K562 (cell line): ENCODE measurements around the gene ZNF343. TPM values are rescaled to one million over a fixed set of nuclear protein-coding genes. Genes with fewer than 3 reads are reported as not detected.

Source experiments
- ATAC-seq: fragments of 200-7000 bp; cut with Tn5 transposase; 3 replicates; pipeline ENCODE4 v1.9.1; 2020; ENCODE audit warnings: moderate library complexity
- BruUV-seq: library from RNA; stranded (reverse); fragments of 400-500 nt; replicated peaks from 2 replicates; lab custom pipeline; 2021; lab: Mats Ljungman, UMichigan
- CTCF ChIA-PET: fragments of 300-600 bp; formaldehyde crosslinking; extraction: SDS; loops from one replicate; lab custom pipeline; 2021; ENCODE audit warnings: low intra/inter-chr PET ratio; lab: Yijun Ruan, JAX
- POLR2A ChIA-PET: fragments of 300-600, 350-650 bp; sonication (Branson Sonifier 250); formaldehyde crosslinking; extraction: SDS; loops from one replicate; lab custom pipeline; 2021; ENCODE audit warnings: antibody characterized with exemption, inconsistent platforms; lab: Yijun Ruan, JAX
- DNase-seq, 4 experiments: peaks; one replicate each; pipeline versions ENCODE4 v3.0.0 to v3.0.0-alpha.2; 2011 to 2018; ENCODE audit warnings: low spot score in 3 of 4, mixed read lengths in 3 of 4; ENCODE audit errors: extremely low read depth in 1 of 4
- FAIRE-seq: peaks from 2 replicates; lab custom pipeline; 2011; peaks lifted over from hg19 to GRCh38; lab: Jason Lieb, UNC
- H2AFZ ChIP-seq: 2 replicates; pipeline ENCODE4 v1.6.0; 2011; ENCODE audit warnings: low read depth, low read length, control low read depth, inconsistent platforms
- H3K27ac ChIP-seq: fragments of 200-600 bp; 3 replicates; pipeline ENCODE4 v1.8.0; 2011; ENCODE audit warnings: low read depth, mild to moderate bottlenecking, control low read depth, inconsistent platforms, low read length, moderate library complexity, mixed read lengths; ENCODE audit errors: extremely low read depth
- H3K27me3 ChIP-seq, 2 experiments: fragments of 300-600 bp in 1 of 2; 2 replicates in 1 of 2; 3 replicates in 1 of 2; pipeline versions ENCODE4 v1.6.0 to v1.8.0; 2011; ENCODE audit warnings: inconsistent platforms in 2 of 2, low read length in 2 of 2, mild to moderate bottlenecking in 1 of 2, mixed read lengths in 1 of 2, moderate library complexity in 1 of 2; ENCODE audit not compliant: control insufficient read depth in 2 of 2, insufficient read depth in 2 of 2
- H3K36me3 ChIP-seq: fragments of 300-600 bp; 3 replicates; pipeline ENCODE4 v1.8.0; 2011; ENCODE audit warnings: mild to moderate bottlenecking, low read length, inconsistent platforms; ENCODE audit not compliant: control insufficient read depth, insufficient read depth
- H3K4me1 ChIP-seq, 2 experiments: fragments of 200-600 bp in 1 of 2; replicated peaks in 1 of 2; 2 replicates in 1 of 2; 3 replicates in 1 of 2; pipeline versions ENCODE4 v1.5.1 to v1.8.0; 2011; ENCODE audit warnings: inconsistent platforms in 2 of 2, low read length in 2 of 2, mild to moderate bottlenecking in 1 of 2, mixed read lengths in 1 of 2, moderate library complexity in 1 of 2; ENCODE audit not compliant: control insufficient read depth in 2 of 2, insufficient read depth in 2 of 2
- H3K4me2 ChIP-seq: 2 replicates; pipeline ENCODE4 v1.6.1; 2011; ENCODE audit warnings: low read length, control low read depth, inconsistent platforms, mixed read lengths; ENCODE audit not compliant: insufficient read depth
- H3K4me3 ChIP-seq: fragments of 200-600 bp; sonication (generic), shearing (Covaris generic); 2 replicates; pipeline ENCODE4 v1.5.1; 2016; ENCODE audit warnings: control low read depth, inconsistent platforms
- H3K79me2 ChIP-seq: fragments of 200-600 bp; 3 replicates; pipeline ENCODE4 v1.8.0; 2011; ENCODE audit warnings: low read length, inconsistent platforms; ENCODE audit not compliant: control insufficient read depth, insufficient read depth
- H3K9ac ChIP-seq, 2 experiments: 2 replicates each; pipeline versions ENCODE4 v1.6.0 to v1.6.1; 2011; ENCODE audit warnings: low read depth in 2 of 2, low read length in 2 of 2, control low read depth in 1 of 2, inconsistent platforms in 1 of 2, mild to moderate bottlenecking in 1 of 2, mixed read lengths in 1 of 2; ENCODE audit not compliant: insufficient read depth in 1 of 2
- H3K9me1 ChIP-seq: one replicate; pipeline ENCODE4 v1.6.0; 2011; ENCODE audit warnings: inconsistent platforms, mild to moderate bottlenecking, low read length, moderate library complexity; ENCODE audit not compliant: control insufficient read depth, insufficient read depth
- H3K9me3 ChIP-seq: replicated peaks from 2 replicates; pipeline ENCODE4 v1.5.1; 2011; ENCODE audit warnings: low read depth, low read length, inconsistent platforms; ENCODE audit not compliant: control insufficient read depth, insufficient read depth
- H4K20me1 ChIP-seq: replicated peaks from 2 replicates; pipeline ENCODE4 v1.6.1; 2011; ENCODE audit warnings: low read length, inconsistent platforms, mixed read lengths; ENCODE audit not compliant: control insufficient read depth, insufficient read depth
- BRD9 ChIP-seq: fragments of 450-650 bp; IDR thresholded peaks from 2 replicates; pipeline ENCODE4 v1.6.1; 2018; ENCODE audit warnings: low read depth; ENCODE audit not compliant: partially characterized antibody
- LCOR ChIP-seq: sonication (generic); formaldehyde crosslinking; IDR thresholded peaks from 2 replicates; pipeline ENCODE4 v1.8.0; 2022; ENCODE audit warnings: mild to moderate bottlenecking, missing genetic modification reagents
- MBD2 ChIP-seq: sonication (generic); IDR thresholded peaks from 2 replicates; pipeline ENCODE4 v1.6.1; 2016; ENCODE audit warnings: low read depth, borderline replicate concordance
- NEUROD1 ChIP-seq: fragments of 150-350 bp; IDR thresholded peaks from 2 replicates; pipeline ENCODE4 v1.6.1; 2014; ENCODE audit warnings: borderline replicate concordance, low read length, low read depth; ENCODE audit not compliant: partially characterized antibody
- NONO ChIP-seq, 2 experiments: fragments of 200-400 bp in 1 of 2; fragments of 450-650 bp in 1 of 2; formaldehyde crosslinking in 1 of 2; IDR thresholded peaks; 2 replicates each; pipeline ENCODE4 v1.6.1; 2017; ENCODE audit warnings: low read depth in 2 of 2, mild to moderate bottlenecking in 2 of 2, moderate library complexity in 2 of 2, low read length in 1 of 2
- TBP ChIP-seq: optimal IDR thresholded peaks from 2 replicates; pipeline ENCODE3; 2011; ENCODE audit warnings: low read depth, low read length, improper control_type of control experiment
- THRA ChIP-seq: fragments of 450-650 bp; IDR thresholded peaks from 2 replicates; pipeline ENCODE4 v1.6.1; 2017; ENCODE audit warnings: mild to moderate bottlenecking, moderate library complexity
- ZNF3 ChIP-seq: fragments of 250-450 bp; sonication (Bioruptor Pico); IDR thresholded peaks from 2 replicates; pipeline ENCODE4 v1.5.0; 2021; ENCODE audit warnings: mild to moderate bottlenecking, moderate library complexity
- ZNF507 ChIP-seq: conservative IDR thresholded peaks from 2 replicates; pipeline ENCODE4 v1.6.1; 2017; ENCODE audit warnings: missing genetic modification characterization, missing compliant biosample characterization
- WGBS: fragments of 100-300 bp; shearing (Covaris generic); methylation state at CpG from one replicate; pipeline ENCODE4 v1.1.6; 2016; ENCODE audit warnings: low coverage, mixed read lengths; ENCODE audit not compliant: insufficient coverage; ENCODE audit errors: missing lambda C conversion rate; 5-methylcytosine and 5-hydroxymethylcytosine counted together
- in situ Hi-C: fragments of 300-500 bp; cut with MboI; formaldehyde crosslinking; loops from 4 replicates; pipeline ENCODE4 v1.15.0; 2018; ENCODE audit warnings: inconsistent platforms, mixed read lengths
- intact Hi-C: fragments of 100-400 bp; cut with micrococcal nuclease; formaldehyde crosslinking; loops from 2 replicates; pipeline ENCODE4 v1.14.2; 2022
- polyA plus RNA-seq, 8 experiments: library from polyadenylated mRNA; depleted of rRNA in 4 of 8; stranded (reverse) in 5 of 8; unstranded in 3 of 8; fragments of >200 nt; fragmentation: Nextera tagmentation in 2 of 8; fragmentation: Illumina TruSeq in 1 of 8; extraction: Ambion mirVana in 2 of 8; extraction: Trizol in 1 of 8; gene quantifications; 2 replicates each; pipeline versions ENCODE4 v1.2.1 to v1.2.3, GENCODE V29; 2011 to 2014; ENCODE audit warnings: inconsistent platforms in 1 of 8, missing spikeins in 1 of 8
- total RNA-seq, 7 experiments: library from RNA; depleted of rRNA in 6 of 7; stranded (reverse); fragments of >200 nt in 6 of 7; fragmentation: Illumina TruSeq in 2 of 7; extraction: Trizol in 2 of 7; gene quantifications; 2 replicates each; pipeline versions ENCODE4 v1.2.1 to v1.2.3, GENCODE V29; 2011 to 2021; ENCODE audit warnings: low replicate concordance in 1 of 7

Gene ZNF343
- total and polyA plus RNA-seq, 9 of the 15 experiments (the other 6 are each of a cell fraction or from before 2014, with no cell fraction given) = 1.4 to 9.8 (median 6.4) TPM

- TF ChIP-seq ZNF3 (no peak), TBP (no peak), BRD9 (no peak), ZNF507 (no peak), NEUROD1 (no peak), THRA (no peak), LCOR (CRISPR knock-in tag) (no peak), NONO (IDR thresholded peaks at IDR 0.05; ENCODE audit: low read depth in 2 of 2, low read length in 1 of 2) (no peak), MBD2 (no peak)
Observed at GRCh38 chr20:2518096-2518495, 9.4 kb upstream of the ZNF343 start.

More at GRCh38 chr20:2518096-2518495, 9.4 kb upstream of the ZNF343 start:
- H4K20me1 ChIP-seq = no peaks in the 10 kb centered on the region
- no peak for ATAC-seq
- 86% methylated on average over 10 of the region's 10 CpGs for WGBS
- ChIA-PET POLR2A (interaction anchor here (0.9 kb wide), 1 partner anchor 28 kb away, joined by 3 read pairs; no protein-coding TSS in a partner anchor), CTCF (no interaction called here)
- no peak overlapping the region for H3K4me3 ChIP-seq
- no peaks in the 10 kb centered on the region for H3K36me3 ChIP-seq
- H3K9ac ChIP-seq = no peak overlapping the region
- H3K27me3 ChIP-seq = no peaks in the 10 kb centered on the region
- no peaks in the 10 kb centered on the region for H3K9me1 ChIP-seq
- in situ Hi-C loops (no loop called here), intact Hi-C loops (no loop called here)
- H3K9me3 ChIP-seq = no peaks in the 10 kb centered on the region
- no peak for DNase-seq
- BruUV-seq = no TSS peak
- H2AFZ ChIP-seq = peak overlapping the region; percentile 89
- H3K4me2 ChIP-seq = no peak overlapping the region
- peaks cover 0 to 17% of the 10 kb centered on the region in 2 experiments; a peak in 3 of 5 replicates for H3K4me1 ChIP-seq
- H3K79me2 ChIP-seq = no peaks in the 10 kb centered on the region
- H3K27ac ChIP-seq = no peak overlapping the region
- FAIRE-seq = no peak
